ENCODE results near the gene TTC27. TPM values are rescaled to one million over a fixed set of nuclear protein-coding genes. Genes with fewer than 3 reads are reported as not detected.

Gene TTC27
- total RNA-seq, 2 experiments from 2014 or later = 34.9 to 37.3 TPM

- peaks cover 13% of the 10 kb centered on the region for H3K36me3 Mint-ChIP-seq
- DNase-seq = no peak
- no peak overlapping the region for H3K27ac Mint-ChIP-seq
- H3K27me3 Mint-ChIP-seq = no peaks in the 10 kb centered on the region
- no peak overlapping the region for H3K4me3 Mint-ChIP-seq
- peaks cover 4% of the 10 kb centered on the region for H3K4me1 Mint-ChIP-seq
- no peaks in the 10 kb centered on the region for H3K9me3 Mint-ChIP-seq
Measured at GRCh38 chr2:32641180-32641579, 13.3 kb downstream of the TTC27 start.

- Mint-ChIP-seq H3K27me3 (no peaks in the 10 kb centered on the region), H3K4me1 (peaks cover 3% of the 10 kb centered on the region), H3K36me3 (peaks cover 21% of the 10 kb centered on the region), H3K27ac (no peak overlapping the region), H3K9me3 (no peaks in the 10 kb centered on the region), H3K4me3 (no peak overlapping the region)
- DNase-seq = no peak
Measured at GRCh38 chr2:32647180-32647651, 19.4 kb downstream of the TTC27 start.

- Mint-ChIP-seq H3K4me3 (no peak overlapping the region), H3K9me3 (no peaks in the 10 kb centered on the region), H3K4me1 (peaks cover 6% of the 10 kb centered on the region), H3K36me3 (peaks cover 20% of the 10 kb centered on the region), H3K27ac (no peak overlapping the region), H3K27me3 (no peaks in the 10 kb centered on the region)
- DNase-seq = no peak
Measured at GRCh38 chr2:32652555-32653209, 24.8 kb downstream of the TTC27 start.

GRCh38 chr2:32656069-32656468 is 28.2 kb downstream of the TTC27 start:
- H3K27ac Mint-ChIP-seq = no peak overlapping the region
- peaks cover 42% of the 10 kb centered on the region for H3K36me3 Mint-ChIP-seq
- peaks cover 6% of the 10 kb centered on the region for H3K4me1 Mint-ChIP-seq

GRCh38 chr2:32663864-32664263 is 36.0 kb downstream of the TTC27 start:
- Mint-ChIP-seq H3K4me1 (peaks cover 9% of the 10 kb centered on the region), H3K4me3 (no peak overlapping the region), H3K36me3 (peaks cover 39% of the 10 kb centered on the region), H3K27me3 (no peaks in the 10 kb centered on the region), H3K9me3 (no peaks in the 10 kb centered on the region), H3K27ac (no peak overlapping the region)
- DNase-seq = no peak

More at GRCh38 chr2:32656069-32656468, 28.2 kb downstream of the TTC27 start:
- no peak for DNase-seq
- no peaks in the 10 kb centered on the region for H3K9me3 Mint-ChIP-seq
- no peak overlapping the region for H3K4me3 Mint-ChIP-seq
- H3K27me3 Mint-ChIP-seq = no peaks in the 10 kb centered on the region

GRCh38 chr2:32666704-32667103 is 38.9 kb downstream of the TTC27 start:
- H3K4me1 Mint-ChIP-seq = peaks cover 4% of the 10 kb centered on the region
- H3K27ac Mint-ChIP-seq = no peak overlapping the region
- H3K27me3 Mint-ChIP-seq = no peaks in the 10 kb centered on the region
- H3K9me3 Mint-ChIP-seq = no peaks in the 10 kb centered on the region
- H3K36me3 Mint-ChIP-seq = peaks cover 21% of the 10 kb centered on the region
- DNase-seq = no peak
- no peak overlapping the region for H3K4me3 Mint-ChIP-seq

GRCh38 chr2:32668254-32668653 is 40.4 kb downstream of the TTC27 start:
- no peaks in the 10 kb centered on the region for H3K27me3 Mint-ChIP-seq
- peaks cover 21% of the 10 kb centered on the region for H3K36me3 Mint-ChIP-seq
- no peaks in the 10 kb centered on the region for H3K4me1 Mint-ChIP-seq
- H3K27ac Mint-ChIP-seq = no peak overlapping the region
- H3K4me3 Mint-ChIP-seq = no peak overlapping the region
- H3K9me3 Mint-ChIP-seq = no peaks in the 10 kb centered on the region
- DNase-seq = no peak

GRCh38 chr2:32671885-32672533 is 44.2 kb downstream of the TTC27 start:
- no peak overlapping the region for H3K4me3 Mint-ChIP-seq
- no peaks in the 10 kb centered on the region for H3K4me1 Mint-ChIP-seq
- DNase-seq = no peak
- H3K9me3 Mint-ChIP-seq = no peaks in the 10 kb centered on the region
- no peak overlapping the region for H3K27ac Mint-ChIP-seq
- H3K27me3 Mint-ChIP-seq = no peaks in the 10 kb centered on the region
- peaks cover 22% of the 10 kb centered on the region for H3K36me3 Mint-ChIP-seq

DNA sequence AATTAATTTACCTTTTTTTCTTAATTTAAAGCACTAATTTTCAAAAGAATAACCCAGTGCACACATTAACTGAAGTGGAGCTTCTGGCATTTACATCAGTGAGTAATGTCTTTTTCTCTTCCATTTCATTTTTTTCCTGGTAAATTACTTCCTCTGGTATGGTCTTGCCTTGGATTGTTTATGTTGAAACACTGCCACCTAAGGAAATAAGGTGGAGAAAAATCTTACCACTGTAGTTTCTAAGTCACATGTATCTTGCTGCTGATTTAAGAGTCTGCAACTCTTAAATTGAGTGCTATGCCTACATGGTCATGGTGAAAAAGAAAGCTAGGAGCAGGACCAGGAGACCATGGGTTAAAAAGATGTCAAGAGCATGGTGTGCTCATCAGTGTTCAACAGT is 51.0 kb downstream of the TTC27 start:
- H3K36me3 Mint-ChIP-seq = peaks cover 26% of the 10 kb centered on the region
- no peak overlapping the region for H3K27ac Mint-ChIP-seq
- no peaks in the 10 kb centered on the region for H3K9me3 Mint-ChIP-seq
- no peak for DNase-seq
- no peaks in the 10 kb centered on the region for H3K27me3 Mint-ChIP-seq
- H3K4me3 Mint-ChIP-seq = no peak overlapping the region
- no peaks in the 10 kb centered on the region for H3K4me1 Mint-ChIP-seq

DNA sequence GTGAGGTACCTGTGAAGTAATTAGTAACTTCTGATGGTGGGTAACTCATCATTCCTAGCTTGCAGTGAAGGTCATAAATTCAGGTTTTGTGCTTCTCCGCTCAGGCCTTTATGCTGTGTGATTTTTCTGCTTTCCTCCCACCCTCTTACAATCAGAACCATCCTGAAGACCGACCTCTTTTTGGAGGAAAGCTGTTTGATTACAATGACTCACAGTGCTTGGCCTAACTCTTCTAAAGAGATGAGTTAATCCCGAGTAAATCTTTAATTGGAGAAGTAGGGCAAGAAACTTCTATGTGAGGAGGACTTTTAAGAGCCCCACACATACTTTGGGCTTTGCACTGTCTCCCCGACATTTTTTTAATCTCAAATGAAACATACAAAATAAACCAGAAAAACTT is 53.1 kb downstream of the TTC27 start:
- Mint-ChIP-seq H3K27ac (no peak overlapping the region), H3K27me3 (no peaks in the 10 kb centered on the region), H3K36me3 (peaks cover 23% of the 10 kb centered on the region), H3K9me3 (no peaks in the 10 kb centered on the region), H3K4me3 (no peak overlapping the region), H3K4me1 (no peaks in the 10 kb centered on the region)
- DNase-seq = no peak

- H3K4me1 Mint-ChIP-seq = peaks cover 8% of the 10 kb centered on the region
- H3K27ac Mint-ChIP-seq = no peak overlapping the region
- peaks cover 34% of the 10 kb centered on the region for H3K36me3 Mint-ChIP-seq
- DNase-seq = no peak
- no peaks in the 10 kb centered on the region for H3K27me3 Mint-ChIP-seq
- H3K4me3 Mint-ChIP-seq = no peak overlapping the region
- H3K9me3 Mint-ChIP-seq = no peaks in the 10 kb centered on the region
Measured at GRCh38 chr2:32683520-32684086, 55.8 kb downstream of the TTC27 start.

DNA sequence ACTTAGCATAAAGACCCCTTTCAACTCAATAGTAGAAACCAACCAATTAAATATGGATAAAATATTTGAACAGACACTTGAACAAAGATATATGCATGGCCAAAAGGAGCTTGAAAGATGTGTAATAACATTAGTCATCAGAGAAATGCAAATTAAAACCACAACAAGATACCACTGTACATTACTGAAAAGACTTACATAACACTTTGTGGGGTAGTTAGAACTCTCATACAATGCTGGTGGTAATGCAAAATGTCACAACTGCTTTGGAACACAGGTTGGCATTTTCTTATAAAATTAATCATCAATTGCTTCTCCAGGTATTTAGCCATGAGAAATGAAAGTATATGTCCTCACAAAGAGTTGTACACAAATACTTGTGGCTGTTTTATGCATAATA is 60.7 kb downstream of the TTC27 start:
- peak overlapping the region; percentile 3 for H3K27ac Mint-ChIP-seq
- no peak overlapping the region for H3K4me3 Mint-ChIP-seq
- H3K9me3 Mint-ChIP-seq = no peaks in the 10 kb centered on the region
- H3K36me3 Mint-ChIP-seq = peaks cover 19% of the 10 kb centered on the region
- no peak for DNase-seq
- H3K27me3 Mint-ChIP-seq = no peaks in the 10 kb centered on the region
- peaks cover 15% of the 10 kb centered on the region for H3K4me1 Mint-ChIP-seq

DNA sequence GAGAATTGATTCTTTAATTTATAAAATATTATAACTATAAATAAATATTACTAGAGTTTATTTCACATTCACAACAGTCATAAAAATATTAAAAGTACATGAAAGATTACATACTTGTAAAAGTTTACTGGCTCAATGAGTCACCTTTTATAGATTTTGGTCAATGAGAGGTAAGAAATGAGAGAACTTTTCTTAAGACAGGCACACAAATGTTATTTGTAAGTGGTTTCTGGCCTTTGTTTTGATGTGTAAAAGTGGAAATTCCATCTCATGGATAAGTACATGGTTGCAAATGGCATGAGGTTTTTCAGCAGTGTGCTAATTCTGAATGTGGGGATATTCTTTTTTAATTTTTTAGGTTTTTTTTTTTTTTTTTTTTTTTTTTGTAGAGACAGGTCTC is 63.8 kb downstream of the TTC27 start:
- H3K27me3 Mint-ChIP-seq = no peaks in the 10 kb centered on the region
- peaks cover 11% of the 10 kb centered on the region for H3K36me3 Mint-ChIP-seq
- no peak overlapping the region for H3K4me3 Mint-ChIP-seq
- no peaks in the 10 kb centered on the region for H3K9me3 Mint-ChIP-seq
- H3K4me1 Mint-ChIP-seq = peaks cover 15% of the 10 kb centered on the region
- DNase-seq = no peak
- no peak overlapping the region for H3K27ac Mint-ChIP-seq

DNA sequence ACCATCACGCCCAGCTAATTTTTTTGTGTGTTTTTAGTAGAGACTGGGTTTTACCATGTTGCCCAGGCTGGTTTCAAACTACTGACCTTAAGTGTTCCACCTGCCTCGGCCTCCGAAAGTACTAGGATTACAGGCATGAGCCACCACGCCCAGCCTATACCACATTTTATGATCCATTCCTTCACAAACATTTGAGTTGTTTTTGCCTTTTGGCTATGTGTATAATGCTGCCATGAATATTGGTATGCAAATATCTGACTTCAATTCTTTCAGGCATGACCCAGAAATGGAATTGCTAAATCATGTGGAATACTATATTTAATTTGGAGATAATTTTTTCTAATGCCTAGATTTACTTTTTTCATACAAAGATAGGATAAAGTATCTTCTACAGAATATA is 68.6 kb downstream of the TTC27 start:
- no peak for DNase-seq
- Mint-ChIP-seq H3K27ac (no peak overlapping the region), H3K4me3 (no peak overlapping the region), H3K36me3 (peaks cover 4% of the 10 kb centered on the region), H3K9me3 (no peaks in the 10 kb centered on the region), H3K4me1 (peaks cover 2% of the 10 kb centered on the region), H3K27me3 (no peaks in the 10 kb centered on the region)

- Mint-ChIP-seq H3K36me3 (peaks cover 4% of the 10 kb centered on the region), H3K4me1 (no peaks in the 10 kb centered on the region)
Measured at GRCh38 chr2:32697156-32697555, 69.3 kb downstream of the TTC27 start.

DNA sequence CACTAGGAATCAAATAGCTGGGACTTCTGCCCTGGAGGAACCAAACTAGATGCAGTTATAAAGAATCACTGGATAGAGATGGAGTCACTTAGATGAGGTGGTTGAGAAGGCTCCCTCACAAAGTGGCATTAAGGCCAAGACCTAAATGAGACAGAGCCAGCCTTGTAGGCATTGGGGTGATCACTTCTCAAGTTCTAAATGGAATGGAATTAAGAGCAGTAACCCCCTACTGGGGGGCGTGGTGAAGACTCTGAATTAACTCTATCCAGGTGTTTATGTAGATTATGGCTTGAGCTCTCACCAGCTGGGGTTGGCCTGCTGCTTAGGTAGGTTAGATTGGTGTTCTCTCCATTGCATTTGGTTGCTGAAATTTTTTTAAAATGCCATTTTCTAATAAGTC is 71.3 kb downstream of the TTC27 start:
- H3K36me3 Mint-ChIP-seq = peaks cover 15% of the 10 kb centered on the region
- no peaks in the 10 kb centered on the region for H3K9me3 Mint-ChIP-seq
- no peak overlapping the region for H3K27ac Mint-ChIP-seq
- H3K4me1 Mint-ChIP-seq = peaks cover 3% of the 10 kb centered on the region
- no peaks in the 10 kb centered on the region for H3K27me3 Mint-ChIP-seq
- H3K4me3 Mint-ChIP-seq = no peak overlapping the region
- no peak for DNase-seq

More at GRCh38 chr2:32697156-32697555, 69.3 kb downstream of the TTC27 start:
- no peak overlapping the region for H3K27ac Mint-ChIP-seq
- no peak for DNase-seq
- no peak overlapping the region for H3K4me3 Mint-ChIP-seq
- no peaks in the 10 kb centered on the region for H3K9me3 Mint-ChIP-seq
- H3K27me3 Mint-ChIP-seq = no peaks in the 10 kb centered on the region

All from activated naive CD8-positive, alpha-beta T cell treated with anti-CD3 and anti-CD28 coated beads for 36 hours (primary cell).